H1 (cell line): ENCODE data around the gene DMPK. TPM values are rescaled to one million over a fixed set of nuclear protein-coding genes. Genes with fewer than 3 reads are reported as not detected.

Source experiments
- ASH2L ChIP-seq: fragments of 200-600, 300-600 bp; sonication (generic); IDR thresholded peaks from one replicate; pipeline ENCODE4 v1.7.1; 2017; ENCODE audit warnings: low read length
- ATF3 ChIP-seq: IDR thresholded peaks from 2 replicates; pipeline ENCODE4 v1.6.1; 2011; ENCODE audit warnings: low read depth, mild to moderate bottlenecking, low read length; ENCODE audit not compliant: insufficient read depth
- CEBPB ChIP-seq: IDR thresholded peaks from 2 replicates; pipeline ENCODE4 v1.6.1; 2012; ENCODE audit warnings: low read depth, low read length
- CHD7 ChIP-seq: fragments of 300-600 bp; sonication (generic); IDR thresholded peaks from 2 replicates; pipeline ENCODE4 v1.7.1; 2012; ENCODE audit warnings: low read length, moderate library complexity, mild to moderate bottlenecking, inconsistent platforms; ENCODE audit not compliant: insufficient replicate concordance
- EGR1 ChIP-seq: IDR thresholded peaks from 2 replicates; pipeline ENCODE4 v1.6.1; 2011; ENCODE audit warnings: low read depth, low read length, borderline replicate concordance
- SP1 ChIP-seq: IDR thresholded peaks from 2 replicates; pipeline ENCODE4 v1.6.1; 2011; ENCODE audit warnings: low read depth, low read length
- SP2 ChIP-seq: IDR thresholded peaks from 2 replicates; pipeline ENCODE4 v1.6.1; 2012; ENCODE audit warnings: mild to moderate bottlenecking, low read length, inconsistent platforms
- polyA plus RNA-seq, 7 experiments: library from polyadenylated mRNA; depleted of rRNA in 3 of 7; stranded (reverse) in 5 of 7; unstranded in 2 of 7; fragments of >200 nt in 5 of 7; fragments of 200-250 nt in 2 of 7; gene quantifications; 1 replicate in 5 of 7; 2 replicates in 1 of 7; 4 replicates in 1 of 7; pipeline versions ENCODE4 v1.2.1 to v1.2.3, GENCODE V29; 2011 to 2013; ENCODE audit warnings: missing spikeins in 2 of 7, mixed read lengths in 2 of 7
- total RNA-seq: library from RNA; stranded (reverse); fragmentation: NEBNext Ultra II Directional; extraction: Animal tissue kit (Norgen Biotek cat#: 25700); gene quantifications from 2 replicates; pipeline ENCODE4 v1.2.1, GENCODE V29; 2021

Gene DMPK
- total and polyA plus RNA-seq, 2 of the 8 experiments (the other 6 are each of a cell fraction or from before 2014, with no cell fraction given): 13.7 to 27.4 TPM

GRCh38 chr19:45822716-45823115, 40.4 kb upstream of the DMPK start (continued):
- TF ChIP-seq ASH2L (no peak), EGR1 (no peak), CEBPB (no peak), CHD7 (no peak), SP1 (no peak), ATF3 (no peak), SP2 (no peak)
- TF ChIP-seq, all 59 proteins: peak for 0
